Endothelial cell of umbilical vein (primary cell): ENCODE measurements around the gene SCARF1. TPM values are rescaled to one million over a fixed set of nuclear protein-coding genes. Genes with fewer than 3 reads are reported as not detected.

Experiments used
- BruUV-seq: library from RNA; stranded (reverse); fragments of 400-500 nt; replicated peaks from 2 replicates; lab custom pipeline; 2021; lab: Mats Ljungman, UMichigan
- CTCF ChIA-PET: fragments of 300-600, 350-600 bp; sonication (Branson Sonifier 250); formaldehyde crosslinking; loops from one replicate; lab custom pipeline; 2021; ENCODE audit warnings: antibody characterized with exemption, inconsistent platforms; lab: Charles Lee
- POLR2A ChIA-PET: fragments of 300-600, 350-600 bp; sonication (Branson Sonifier 250); formaldehyde crosslinking; loops from one replicate; lab custom pipeline; 2021; ENCODE audit warnings: antibody characterized with exemption, inconsistent platforms; lab: Charles Lee
- DNase-seq: peaks from one replicate; pipeline ENCODE4 v3.0.0-alpha.2; 2011; ENCODE audit warnings: low read depth, low spot score
- FAIRE-seq: peaks from 2 replicates; lab custom pipeline; 2011; peaks lifted over from hg19 to GRCh38; lab: Jason Lieb, UNC
- H2AFZ ChIP-seq: 2 replicates; pipeline ENCODE4 v1.6.0; 2012; ENCODE audit warnings: low read depth, low read length, control low read depth, inconsistent platforms
- H3K27ac ChIP-seq: 2 replicates; pipeline ENCODE4 v1.5.1; 2011; ENCODE audit warnings: low read depth, mild to moderate bottlenecking, control low read depth, low read length, moderate library complexity; ENCODE audit not compliant: insufficient read depth
- H3K27me3 ChIP-seq, 2 experiments: 2 replicates each; pipeline versions ENCODE4 v1.6.0 to v1.6.1; 2011; ENCODE audit warnings: low read length in 2 of 2, mixed read lengths in 1 of 2; ENCODE audit not compliant: control insufficient read depth in 2 of 2, insufficient read depth in 2 of 2
- H3K36me3 ChIP-seq, 2 experiments: 2 replicates in 1 of 2; 3 replicates in 1 of 2; pipeline ENCODE4 v1.5.1; 2011; ENCODE audit warnings: low read length in 2 of 2, mild to moderate bottlenecking in 1 of 2, moderate library complexity in 1 of 2; ENCODE audit not compliant: control insufficient read depth in 2 of 2, insufficient read depth in 2 of 2; ENCODE audit errors: extremely low read depth in 1 of 2
- H3K4me1 ChIP-seq: 3 replicates; pipeline ENCODE4 v1.5.1; 2011; ENCODE audit warnings: mild to moderate bottlenecking, low read length; ENCODE audit not compliant: control insufficient read depth, insufficient read depth; ENCODE audit errors: extremely low read depth
- H3K4me2 ChIP-seq: 2 replicates; pipeline ENCODE4 v1.6.1; 2011; ENCODE audit warnings: low read length, control low read depth, mixed read lengths; ENCODE audit not compliant: insufficient read depth
- H3K4me3 ChIP-seq, 3 experiments: fragments of 200-600 bp in 1 of 3; sonication (generic), shearing (Covaris generic) in 1 of 3; replicated peaks in 1 of 3; 2 replicates each; pipeline ENCODE4 v1.5.1; 2011 to 2016; ENCODE audit warnings: control low read depth in 3 of 3, low read length in 3 of 3, mild to moderate bottlenecking in 2 of 3, inconsistent platforms in 1 of 3, low read depth in 1 of 3, moderate library complexity in 1 of 3; ENCODE audit not compliant: insufficient read depth in 1 of 3
- H3K79me2 ChIP-seq: 2 replicates; pipeline ENCODE4 v1.6.0; 2012; ENCODE audit warnings: low read length, inconsistent platforms; ENCODE audit not compliant: control insufficient read depth, insufficient read depth
- H3K9ac ChIP-seq: replicated peaks from 2 replicates; pipeline ENCODE3; 2011; ENCODE audit warnings: low read length, control low read depth; ENCODE audit not compliant: insufficient read depth; ENCODE audit errors: extremely low read depth
- H3K9me1 ChIP-seq: replicated peaks from 3 replicates; pipeline ENCODE4 v1.6.0; 2011; ENCODE audit warnings: mild to moderate bottlenecking, low read length; ENCODE audit not compliant: control insufficient read depth, insufficient read depth; ENCODE audit errors: extremely low read depth
- H3K9me3 ChIP-seq: replicated peaks from 2 replicates; pipeline ENCODE4 v1.5.1; 2012; ENCODE audit warnings: low read length, inconsistent platforms; ENCODE audit not compliant: control insufficient read depth, insufficient read depth
- H4K20me1 ChIP-seq: replicated peaks from 2 replicates; pipeline ENCODE3; 2011; ENCODE audit warnings: mild to moderate bottlenecking, low read length; ENCODE audit not compliant: control insufficient read depth, insufficient read depth; ENCODE audit errors: extremely low read depth
- EZH2 ChIP-seq: IDR thresholded peaks from 2 replicates; pipeline ENCODE4 v1.6.1; 2012; ENCODE audit warnings: borderline replicate concordance, low read depth, mild to moderate bottlenecking, moderate library complexity, low read length, inconsistent platforms; ENCODE audit not compliant: severe bottlenecking
- FOS ChIP-seq: IDR thresholded peaks from 2 replicates; pipeline ENCODE4 v1.6.1; 2011; ENCODE audit warnings: mild to moderate bottlenecking, low read length, moderate library complexity, borderline replicate concordance; ENCODE audit not compliant: insufficient read depth
- GATA2 ChIP-seq: IDR thresholded peaks from 2 replicates; pipeline ENCODE4 v1.7.0; 2011; ENCODE audit warnings: low read depth, mild to moderate bottlenecking, moderate library complexity, mixed read lengths, low read length; ENCODE audit not compliant: insufficient read length, insufficient read depth
- JUN ChIP-seq: IDR thresholded peaks from 2 replicates; pipeline ENCODE4 v1.6.1; 2011; ENCODE audit warnings: borderline replicate concordance, low read depth; ENCODE audit not compliant: insufficient read length, insufficient read depth
- MYC ChIP-seq: IDR thresholded peaks from one replicate; pipeline ENCODE4 v1.6.1; 2011; ENCODE audit warnings: mild to moderate bottlenecking, low read depth, low read length
- POLR2A ChIP-seq: IDR thresholded peaks from 2 replicates; pipeline ENCODE4 v1.6.1; 2012; ENCODE audit warnings: low read depth, mild to moderate bottlenecking, control low read depth, low read length
- POLR2AphosphoS5 ChIP-seq: IDR thresholded peaks from 2 replicates; pipeline ENCODE4 v1.6.1; 2012; ENCODE audit warnings: low read depth, mild to moderate bottlenecking, control low read depth, low read length, moderate library complexity; ENCODE audit not compliant: insufficient read depth
- dilution Hi-C: fragments of 300-500 bp; cut with MboI; formaldehyde crosslinking; loops from one replicate; pipeline ENCODE4 v1.15.0; 2019; ENCODE audit warnings: low sequenced_read_pairs; ENCODE audit not compliant: extremely low pct_ligation_motif_present
- intact Hi-C: fragments of 100-400 bp; cut with micrococcal nuclease; formaldehyde crosslinking; loops from one replicate; pipeline ENCODE4 v1.10.0; 2022
- polyA plus RNA-seq, 4 experiments: library from polyadenylated mRNA; depleted of rRNA in 3 of 4; stranded (reverse) in 3 of 4; unstranded in 1 of 4; fragments of >200 nt; gene quantifications; 2 replicates each; pipeline versions ENCODE4 v1.2.1 to v1.2.3, GENCODE V29; 2011 to 2012; ENCODE audit warnings: missing spikeins in 1 of 4
- total RNA-seq: library from RNA; stranded (reverse); gene quantifications from 2 replicates; pipeline ENCODE4 v1.2.3, GENCODE V29; 2021
- TF ChIP-seq, protein P1 (sequence below): IDR thresholded peaks from 2 replicates; pipeline ENCODE4 v1.6.1; 2011; ENCODE audit not compliant: insufficient read depth, insufficient read length
- TF ChIP-seq, protein P2 (sequence below), 2 donors: IDR thresholded peaks; 1 replicate in 1 of 2; 2 replicates in 1 of 2; pipeline ENCODE4 v1.5.1; 2011; ENCODE audit warnings: low read length in 2 of 2, mild to moderate bottlenecking in 2 of 2, moderate library complexity in 2 of 2, control low read depth in 1 of 2, inconsistent platforms in 1 of 2, low read depth in 1 of 2; ENCODE audit not compliant: insufficient read depth in 1 of 2; ENCODE audit errors: extremely low read depth in 1 of 2

The SCARF1 gene
- total and polyA plus RNA-seq, 2 donors (not counting 3 experiments of a cell fraction or from before 2014, with no cell fraction given): 52.8 to 93.7 TPM

DNA sequence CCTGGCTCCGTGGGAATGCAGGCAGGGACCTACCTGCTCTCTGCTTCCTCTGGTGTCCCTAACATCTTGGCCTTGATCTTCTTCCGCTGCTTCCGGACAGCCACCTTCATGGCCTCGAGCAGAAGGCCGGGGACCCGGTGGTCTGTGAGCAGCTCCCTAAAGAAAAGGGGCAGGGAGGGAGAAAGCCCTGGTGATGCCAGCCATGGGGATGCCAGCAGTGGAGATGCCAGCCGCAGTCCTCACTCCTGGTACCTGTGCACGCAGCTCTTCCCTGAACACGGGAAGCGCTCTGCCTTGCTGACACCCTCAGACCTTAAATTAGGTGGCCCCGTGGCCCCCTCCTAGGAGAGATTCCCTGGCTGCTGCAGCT lies 2.3 kb upstream of the SCARF1 start:
- Histone ChIP-seq H3K27ac (no peak overlapping the region), H4K20me1 (no peaks in the 10 kb centered on the region), H3K9me3 (no peaks in the 10 kb centered on the region), H3K4me3 (no peak overlapping the region), H3K9ac (no peak overlapping the region), H2AFZ (no peak overlapping the region), H3K4me2 (peak overlapping the region; percentile 11), H3K27me3 (no peaks in the 10 kb centered on the region), H3K9me1 (no peaks in the 10 kb centered on the region), H3K36me3 (peaks cover 15 to 17% of the 10 kb centered on the region in 2 experiments), H3K79me2 (peaks cover 14% of the 10 kb centered on the region), H3K4me1 (peaks cover 44% of the 10 kb centered on the region)
- no peak for FAIRE-seq
- no TSS peak for BruUV-seq
- intact Hi-C loops: loop anchor here (1.0 to 2.0 kb wide), 4 partner anchors 37 to 389 kb away; partner anchors contain the start of genes INPP5K and PRPF8
- dilution Hi-C loops: no loop called here
- CTCF ChIA-PET: interaction anchor here (1.0 to 7.7 kb wide), 10 partner anchors 13 to 132 kb away, joined by 3 to 218 read pairs (median 6); partner anchors contain the start of genes INPP5K, PITPNA and SLC43A2
- TF ChIP-seq MYC: no peak
- TF ChIP-seq, protein P1, sequence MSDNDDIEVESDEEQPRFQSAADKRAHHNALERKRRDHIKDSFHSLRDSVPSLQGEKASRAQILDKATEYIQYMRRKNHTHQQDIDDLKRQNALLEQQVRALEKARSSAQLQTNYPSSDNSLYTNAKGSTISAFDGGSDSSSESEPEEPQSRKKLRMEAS: no peak
- TF ChIP-seq, protein P2, sequence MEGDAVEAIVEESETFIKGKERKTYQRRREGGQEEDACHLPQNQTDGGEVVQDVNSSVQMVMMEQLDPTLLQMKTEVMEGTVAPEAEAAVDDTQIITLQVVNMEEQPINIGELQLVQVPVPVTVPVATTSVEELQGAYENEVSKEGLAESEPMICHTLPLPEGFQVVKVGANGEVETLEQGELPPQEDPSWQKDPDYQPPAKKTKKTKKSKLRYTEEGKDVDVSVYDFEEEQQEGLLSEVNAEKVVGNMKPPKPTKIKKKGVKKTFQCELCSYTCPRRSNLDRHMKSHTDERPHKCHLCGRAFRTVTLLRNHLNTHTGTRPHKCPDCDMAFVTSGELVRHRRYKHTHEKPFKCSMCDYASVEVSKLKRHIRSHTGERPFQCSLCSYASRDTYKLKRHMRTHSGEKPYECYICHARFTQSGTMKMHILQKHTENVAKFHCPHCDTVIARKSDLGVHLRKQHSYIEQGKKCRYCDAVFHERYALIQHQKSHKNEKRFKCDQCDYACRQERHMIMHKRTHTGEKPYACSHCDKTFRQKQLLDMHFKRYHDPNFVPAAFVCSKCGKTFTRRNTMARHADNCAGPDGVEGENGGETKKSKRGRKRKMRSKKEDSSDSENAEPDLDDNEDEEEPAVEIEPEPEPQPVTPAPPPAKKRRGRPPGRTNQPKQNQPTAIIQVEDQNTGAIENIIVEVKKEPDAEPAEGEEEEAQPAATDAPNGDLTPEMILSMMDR (IDR thresholded peaks at IDR 0.05; ENCODE audit: extremely low read depth in 1 of 2, insufficient read depth in 1 of 2, low read depth in 1 of 2, low read length in 2 of 2): no peak
- TF ChIP-seq GATA2: no peak
- no peak for TF ChIP-seq JUN
- TF ChIP-seq POLR2A: no peak
- TF ChIP-seq POLR2AphosphoS5: no peak
- no peak for TF ChIP-seq EZH2
- no peak for TF ChIP-seq FOS
- DNase-seq: no peak
- POLR2A ChIA-PET: interaction anchor here (1.8 to 2.1 kb wide), 2 partner anchors 23 to 69 kb away, joined by 4 to 10 read pairs; no protein-coding TSS in a partner anchor
